ENCODE data around the gene IGSF3.
"Not testable (repeated sequence)": the region's sequence is repeated elsewhere in the genome, so short reads cannot be mapped to it uniquely, and the experiment has no call there.

The IGSF3 gene

DNA sequence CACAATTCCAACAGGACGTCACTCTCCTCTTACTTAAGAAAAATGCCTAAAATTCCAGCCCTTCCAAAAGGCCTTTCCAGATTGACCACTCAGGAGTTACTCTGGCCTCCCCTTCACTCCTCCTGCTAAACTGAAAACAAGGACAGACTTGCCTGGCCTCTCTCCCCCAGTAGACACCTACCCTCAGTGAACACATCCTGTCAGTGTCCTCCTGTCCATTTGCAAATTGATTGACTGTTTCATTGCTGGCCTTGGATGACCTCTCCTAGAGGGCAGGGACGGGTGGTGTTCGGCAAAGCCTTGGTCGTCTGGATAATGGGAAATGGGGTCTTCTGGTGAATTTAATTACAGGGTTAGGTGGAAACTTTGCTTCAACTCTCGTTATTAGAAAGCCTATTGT, 8.9 kb downstream of the IGSF3 start:
- not testable (repeated sequence) for DNase-seq

DNA sequence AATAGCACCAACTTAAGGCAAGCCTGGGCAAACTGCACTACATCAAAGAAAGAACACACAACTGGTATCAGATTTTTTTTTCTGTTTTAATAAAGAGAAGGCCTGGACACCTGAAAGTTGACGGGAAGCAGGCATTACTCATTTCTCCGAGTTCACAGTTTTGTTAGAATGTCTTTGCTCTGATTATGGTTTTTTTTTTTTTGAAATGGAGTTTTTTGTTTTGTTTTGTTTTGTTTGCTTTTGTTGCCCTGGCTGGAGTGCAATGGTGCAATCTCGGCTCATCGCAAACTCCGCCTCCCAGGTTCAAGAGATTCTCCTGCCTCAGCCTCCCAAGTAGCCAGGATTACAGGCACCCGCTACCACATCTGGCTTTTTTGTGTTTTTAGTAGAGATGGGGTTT, 9.7 kb downstream of the IGSF3 start:
- DNase-seq: not testable (repeated sequence)

DNA sequence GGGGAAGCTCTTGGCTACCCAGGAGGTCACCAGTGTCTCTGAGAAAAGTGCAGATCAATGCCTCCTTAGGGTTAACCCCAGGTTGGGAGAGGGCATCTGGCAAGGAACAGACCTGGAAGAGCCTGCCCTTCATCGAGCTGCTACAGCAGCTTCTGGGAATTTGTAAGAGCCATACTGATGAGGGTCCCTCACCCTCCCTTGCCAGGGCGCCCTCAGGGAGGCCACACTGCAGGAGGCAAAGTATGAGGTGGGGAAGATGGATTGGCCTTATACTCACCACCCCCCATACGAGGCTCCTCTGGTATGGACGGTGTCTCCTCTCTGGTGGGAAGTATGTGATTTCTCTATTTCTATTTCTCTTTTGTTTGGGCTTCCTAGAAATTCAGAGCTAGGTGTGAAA, 13.2 kb downstream of the IGSF3 start:
- no peak for DNase-seq

DNA sequence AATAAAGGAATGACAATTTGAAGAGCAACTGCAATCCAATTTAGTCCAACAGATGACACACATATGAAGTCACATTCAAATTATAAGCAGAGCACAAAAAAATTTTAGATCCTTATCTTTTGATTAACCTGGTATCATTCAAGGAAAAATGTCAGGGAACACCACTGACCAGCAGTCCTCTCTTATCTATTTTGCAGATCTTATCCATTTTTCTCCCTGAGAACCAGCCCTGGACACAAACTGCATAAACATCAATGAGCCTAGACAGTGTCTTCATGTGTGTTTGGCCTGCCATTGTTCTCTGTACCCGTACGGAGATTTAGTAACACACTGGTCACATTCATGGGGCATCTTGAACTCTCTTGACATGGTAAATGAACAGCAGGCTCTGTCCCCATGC, 14.9 kb downstream of the IGSF3 start:
- DNase-seq: not testable (repeated sequence)

DNA sequence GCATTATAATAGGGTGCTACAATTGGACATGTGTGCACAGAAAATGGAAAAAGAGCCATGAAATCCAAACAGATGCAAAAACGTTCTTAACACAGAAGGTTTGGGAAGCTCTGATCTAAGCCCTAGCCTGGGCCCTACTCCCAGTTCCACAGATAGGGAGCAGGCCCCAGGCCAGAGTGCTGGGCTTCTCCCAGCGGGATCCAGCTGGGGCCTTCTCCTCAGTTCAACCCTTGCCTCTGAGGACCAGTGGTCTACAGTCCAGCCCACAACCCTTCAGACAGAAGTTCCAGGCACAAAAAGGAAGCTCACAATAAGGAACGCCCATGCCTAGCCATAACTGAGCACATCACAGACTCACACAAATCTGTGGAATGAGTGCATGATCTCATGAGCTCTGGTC, 16.8 kb downstream of the IGSF3 start:
- not testable (repeated sequence) for DNase-seq

DNA sequence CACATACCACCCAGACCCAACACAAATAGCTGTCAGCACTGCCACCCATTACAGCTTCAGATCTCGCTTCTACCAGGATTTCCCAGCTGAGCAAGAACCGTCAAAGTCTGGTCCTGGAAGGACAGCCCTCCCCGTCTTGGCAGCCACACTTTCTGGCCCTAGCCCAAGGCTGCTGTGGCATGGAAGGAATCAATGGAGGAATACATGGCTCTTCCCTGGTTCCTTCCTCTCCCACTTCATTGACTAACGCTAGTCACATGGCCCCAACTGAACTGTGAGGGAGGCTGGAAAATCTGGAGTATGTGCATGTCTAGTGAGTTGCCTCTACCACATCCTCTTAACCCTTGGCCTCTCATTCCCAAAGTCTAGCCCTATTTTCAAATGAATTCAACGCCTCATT, 18.5 kb downstream of the IGSF3 start:
- not testable (repeated sequence) for DNase-seq

DNA sequence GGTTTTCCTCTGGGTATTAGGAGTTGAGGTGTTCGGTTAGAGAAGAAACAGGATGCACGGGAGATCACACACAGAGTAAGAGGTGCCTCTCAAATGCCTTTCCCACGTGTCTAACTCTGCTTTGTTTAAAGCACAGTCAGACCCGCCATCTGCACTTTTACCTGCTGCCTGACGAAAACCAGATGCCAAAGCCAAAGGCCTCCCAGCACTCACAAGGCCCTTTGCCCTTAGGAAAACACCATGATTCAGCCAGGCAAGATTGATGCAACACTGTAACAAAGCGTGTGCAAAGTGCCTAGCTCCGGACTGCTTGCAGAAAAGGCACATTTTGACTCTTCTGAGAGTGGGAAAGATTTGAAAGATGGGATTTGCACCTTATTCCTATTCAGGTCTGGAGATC, 19.2 kb downstream of the IGSF3 start:
- not testable (repeated sequence) for DNase-seq

DNA sequence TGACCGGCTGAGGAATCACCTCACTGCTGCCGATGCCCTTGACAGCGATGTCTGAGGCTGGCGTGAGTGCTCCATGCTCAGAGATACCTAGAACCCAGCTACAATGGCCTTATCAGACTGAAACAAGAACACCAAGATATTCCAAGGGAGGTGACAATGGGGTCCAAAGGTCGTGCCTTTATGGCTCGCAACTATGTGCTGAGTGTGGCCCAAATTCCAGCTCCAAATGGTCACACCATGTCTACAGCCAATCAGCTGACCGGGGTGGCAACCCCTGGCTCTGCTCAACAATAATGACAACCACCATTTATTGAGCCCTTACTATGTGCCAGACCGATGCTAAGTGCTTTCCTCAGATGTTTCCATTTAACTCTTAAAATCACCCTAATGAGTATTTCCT, 20.3 kb downstream of the IGSF3 start:
- DNase-seq: not testable (repeated sequence)

DNA sequence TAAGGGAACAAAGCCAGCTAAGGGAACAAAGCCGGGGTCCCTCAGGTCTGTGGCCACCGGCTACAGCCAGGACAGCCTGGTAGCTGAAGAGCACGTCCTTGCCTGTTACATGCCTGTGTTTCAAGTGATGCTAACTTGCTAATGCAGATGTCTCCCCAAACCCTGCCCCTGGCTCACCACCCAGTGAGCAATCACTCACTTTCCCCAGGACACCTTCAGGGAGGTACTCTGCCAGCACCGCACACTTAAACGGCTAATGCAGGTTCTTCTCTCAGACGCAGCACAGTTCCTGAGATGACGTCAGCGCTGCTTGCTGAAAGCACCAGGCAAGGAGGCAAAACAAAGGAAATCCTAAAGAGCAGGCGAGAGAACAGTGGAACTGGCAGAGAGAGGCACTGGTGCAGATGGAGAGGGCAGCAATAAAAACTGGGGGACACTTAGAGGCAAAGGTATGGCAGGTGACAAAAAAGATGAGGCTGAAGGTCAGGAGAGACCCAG, 20.8 kb downstream of the IGSF3 start:
- not testable (repeated sequence) for DNase-seq

DNA sequence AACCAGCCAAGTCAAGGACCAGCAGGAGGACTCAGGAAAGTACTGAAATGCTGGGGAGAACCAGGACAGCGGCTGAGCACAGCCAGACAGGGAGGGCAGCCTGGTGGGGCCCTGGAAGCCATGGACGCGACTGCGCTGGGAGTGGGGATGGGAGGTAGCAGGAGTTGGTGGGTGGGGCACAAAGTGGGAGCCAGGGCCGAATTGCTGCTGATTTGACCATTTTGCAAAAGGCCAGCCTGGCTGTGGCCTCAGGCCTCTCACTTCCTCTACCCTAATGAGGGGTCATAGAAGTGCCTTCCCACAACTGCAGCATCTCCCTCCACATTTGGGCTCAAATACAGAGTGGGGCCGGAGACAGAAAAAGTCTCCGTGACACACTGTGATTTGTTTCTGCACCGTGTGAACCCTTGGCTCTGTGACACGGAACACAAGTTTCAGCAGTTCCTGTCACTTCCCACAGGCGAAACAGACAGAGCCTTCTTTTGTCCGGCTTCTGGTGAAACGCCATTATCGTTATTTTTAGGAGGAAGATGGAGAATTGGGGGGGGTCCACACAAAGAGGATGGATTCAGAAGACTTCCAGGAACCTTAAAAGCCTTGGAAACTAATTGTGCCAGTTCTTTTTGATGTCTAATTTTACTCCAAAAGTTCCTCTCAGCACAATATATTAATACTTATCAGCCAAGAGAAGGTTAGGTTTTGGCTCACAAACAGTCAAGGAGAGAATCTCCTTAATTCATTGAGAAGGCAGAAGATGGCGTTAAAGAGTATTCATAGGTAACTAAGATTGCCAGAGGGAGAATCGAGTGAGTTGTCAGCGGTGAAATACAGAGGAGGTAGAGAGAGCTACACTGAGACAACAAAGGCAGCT, 21.5 kb downstream of the IGSF3 start:
- DNase-seq: not testable (repeated sequence)

DNA sequence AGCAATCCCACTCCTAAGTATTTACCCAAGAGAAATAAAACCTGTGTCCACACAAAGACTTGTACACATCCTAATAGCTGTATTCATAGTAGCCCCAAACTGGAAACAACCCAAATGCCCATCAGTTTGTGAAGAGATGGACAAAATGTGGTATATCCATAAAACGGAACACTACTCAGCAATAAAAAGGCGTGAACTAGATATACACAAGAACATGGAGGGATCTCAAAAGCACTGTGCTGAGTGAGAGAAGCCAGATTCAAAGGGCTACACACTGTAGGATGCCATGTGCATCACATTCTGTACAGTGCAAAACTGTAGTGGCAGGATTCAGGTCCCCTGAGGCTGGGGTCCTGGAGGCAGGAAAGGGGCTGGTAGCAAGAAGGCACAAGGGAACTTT, 22.5 kb downstream of the IGSF3 start:
- not testable (repeated sequence) for DNase-seq

DNA sequence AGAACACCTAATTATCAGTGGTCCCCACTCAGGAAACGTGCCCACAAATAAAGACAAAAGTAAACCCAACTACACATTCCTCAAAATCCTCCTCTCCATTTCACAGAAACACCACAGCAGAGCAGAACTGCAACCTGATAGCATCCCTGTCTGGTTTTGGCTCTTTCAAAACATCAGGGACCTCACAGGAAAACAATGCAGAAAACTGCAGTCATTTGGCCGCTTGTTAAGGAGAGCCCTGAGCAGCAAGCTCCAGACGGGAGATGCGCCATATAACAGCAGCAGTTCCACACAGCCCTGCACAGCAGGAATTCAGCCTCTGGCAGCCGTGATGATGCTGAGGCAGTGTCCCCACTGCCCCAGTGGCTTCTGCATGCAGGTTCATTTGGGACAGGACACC, 23.4 kb downstream of the IGSF3 start:
- not testable (repeated sequence) for DNase-seq

DNA sequence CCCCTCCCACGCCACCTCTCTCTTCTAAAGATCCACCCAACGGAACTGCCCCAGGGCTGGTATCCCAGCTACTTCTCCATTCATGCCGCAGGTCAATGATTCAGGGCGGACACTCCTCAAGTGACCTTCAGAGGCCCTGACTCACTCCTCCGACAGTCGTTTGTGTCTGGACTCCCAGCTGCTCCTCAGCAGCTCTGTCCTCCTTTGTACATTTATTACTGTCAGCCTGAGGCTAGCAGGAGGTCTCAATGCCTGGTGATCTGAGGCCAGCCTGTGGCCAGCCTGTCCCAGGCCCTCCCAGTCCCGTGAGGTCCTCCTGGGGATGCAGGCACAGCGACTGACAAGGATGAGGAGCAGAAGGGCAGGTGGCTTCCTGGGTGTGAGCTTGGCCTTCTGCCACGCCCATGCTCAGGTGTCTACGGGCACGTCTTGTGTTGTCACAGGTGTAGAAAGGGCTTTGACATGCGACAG, 24.2 kb downstream of the IGSF3 start:
- DNase-seq: not testable (repeated sequence)

DNA sequence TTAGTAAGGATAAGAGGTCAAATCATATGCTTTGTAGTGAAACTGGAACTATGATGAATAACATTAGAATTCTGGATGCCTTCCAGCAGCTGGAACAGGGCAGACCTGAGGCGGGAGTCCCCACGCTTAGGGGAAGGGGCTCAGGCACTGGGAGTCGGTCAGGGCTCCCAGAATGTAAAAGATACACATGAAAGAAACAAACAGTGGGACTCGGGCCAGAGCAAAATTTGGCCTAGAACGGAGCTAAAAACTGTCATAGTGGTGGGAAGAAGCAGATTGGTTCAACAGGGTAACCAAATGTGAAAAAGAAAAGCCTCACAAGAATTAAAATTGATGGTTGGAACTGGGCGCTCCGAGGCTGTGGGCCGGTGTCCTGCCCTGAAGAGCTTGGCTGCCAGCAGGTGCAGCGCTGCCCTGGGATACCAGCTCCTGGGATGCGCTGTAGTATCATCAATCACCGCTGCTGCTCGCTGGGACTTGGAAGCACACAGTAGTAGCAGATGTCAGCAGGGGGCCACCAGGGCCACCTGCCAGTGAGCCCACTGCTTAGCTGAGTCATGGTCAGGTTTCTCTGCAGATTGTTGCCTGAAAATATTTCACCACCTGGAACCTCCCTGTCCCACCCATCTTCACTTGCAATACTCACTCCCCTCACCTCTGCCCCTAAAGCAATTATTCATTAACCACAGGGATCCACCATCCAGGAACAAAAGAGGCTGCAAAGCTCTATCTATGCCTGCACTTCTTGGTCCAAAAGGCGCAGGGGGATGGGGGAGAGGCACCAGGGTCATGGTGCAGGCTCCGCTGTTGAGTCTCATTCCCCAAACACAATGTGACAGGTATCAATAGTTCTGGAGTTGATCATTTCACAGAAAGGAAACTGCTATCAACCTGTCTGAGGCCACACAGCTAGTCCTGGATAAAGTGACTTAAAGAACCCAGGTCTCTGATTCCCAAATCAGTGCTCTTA, 24.9 kb downstream of the IGSF3 start:
- not testable (repeated sequence) for DNase-seq

DNA sequence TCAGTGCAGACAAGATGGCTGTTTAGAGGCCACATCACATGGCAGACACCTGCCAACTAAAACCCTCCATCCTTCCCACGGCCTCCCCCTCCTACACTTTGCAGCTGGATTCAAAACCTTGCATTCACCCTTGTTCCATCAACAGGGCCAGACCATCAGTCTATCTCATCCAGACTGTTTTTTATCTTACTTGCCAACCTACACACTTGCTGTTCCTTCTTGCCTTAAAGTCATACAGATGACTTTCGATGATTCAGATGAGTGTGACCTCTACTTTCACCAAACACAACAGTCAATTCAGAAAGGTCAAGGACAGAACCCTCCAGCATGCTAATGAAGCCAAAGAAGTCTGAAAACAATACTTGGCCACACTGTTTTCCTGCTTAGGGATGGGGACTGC, 29.9 kb downstream of the IGSF3 start:
- DNase-seq: not testable (repeated sequence)

DNA sequence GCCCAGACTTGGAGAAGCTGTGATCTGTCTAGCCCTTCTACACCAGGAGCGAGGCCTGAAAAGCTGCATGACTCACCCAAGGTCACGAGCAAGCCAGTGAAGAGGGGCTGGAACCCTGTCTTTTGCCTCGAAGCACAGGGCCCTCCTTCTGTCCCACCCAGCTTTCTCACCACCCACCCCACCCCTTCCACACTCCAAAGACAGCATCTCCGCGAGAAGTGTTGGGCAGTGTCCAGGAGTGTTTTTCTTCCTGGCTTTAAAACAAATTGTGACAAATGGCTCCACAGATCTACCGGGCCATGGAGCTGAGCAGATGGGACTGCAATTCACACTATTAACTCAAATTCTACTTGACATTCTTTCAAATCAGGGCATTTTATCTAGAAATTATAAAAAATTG, 30.9 kb downstream of the IGSF3 start:
- not testable (repeated sequence) for DNase-seq

DNA sequence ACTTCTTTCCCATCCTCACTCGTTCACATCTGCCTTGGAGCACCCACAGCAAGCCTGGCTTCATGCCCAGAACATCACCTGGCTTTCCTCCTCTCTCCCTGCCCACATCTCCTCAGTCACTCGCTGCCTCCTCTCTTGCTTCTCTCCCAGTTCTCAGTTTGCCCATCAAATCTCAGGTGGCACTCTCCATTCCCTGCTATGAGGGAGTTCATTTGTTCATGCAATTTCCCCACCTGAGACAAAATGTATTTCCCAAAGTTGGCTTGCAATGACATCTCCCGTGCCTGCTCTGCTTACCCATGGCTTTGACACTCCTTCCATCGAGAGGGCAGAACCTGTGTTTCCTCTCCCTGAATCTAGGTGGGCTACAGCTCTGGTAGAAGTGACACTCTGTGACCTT, 33.1 kb downstream of the IGSF3 start:
- not testable (repeated sequence) for DNase-seq

DNA sequence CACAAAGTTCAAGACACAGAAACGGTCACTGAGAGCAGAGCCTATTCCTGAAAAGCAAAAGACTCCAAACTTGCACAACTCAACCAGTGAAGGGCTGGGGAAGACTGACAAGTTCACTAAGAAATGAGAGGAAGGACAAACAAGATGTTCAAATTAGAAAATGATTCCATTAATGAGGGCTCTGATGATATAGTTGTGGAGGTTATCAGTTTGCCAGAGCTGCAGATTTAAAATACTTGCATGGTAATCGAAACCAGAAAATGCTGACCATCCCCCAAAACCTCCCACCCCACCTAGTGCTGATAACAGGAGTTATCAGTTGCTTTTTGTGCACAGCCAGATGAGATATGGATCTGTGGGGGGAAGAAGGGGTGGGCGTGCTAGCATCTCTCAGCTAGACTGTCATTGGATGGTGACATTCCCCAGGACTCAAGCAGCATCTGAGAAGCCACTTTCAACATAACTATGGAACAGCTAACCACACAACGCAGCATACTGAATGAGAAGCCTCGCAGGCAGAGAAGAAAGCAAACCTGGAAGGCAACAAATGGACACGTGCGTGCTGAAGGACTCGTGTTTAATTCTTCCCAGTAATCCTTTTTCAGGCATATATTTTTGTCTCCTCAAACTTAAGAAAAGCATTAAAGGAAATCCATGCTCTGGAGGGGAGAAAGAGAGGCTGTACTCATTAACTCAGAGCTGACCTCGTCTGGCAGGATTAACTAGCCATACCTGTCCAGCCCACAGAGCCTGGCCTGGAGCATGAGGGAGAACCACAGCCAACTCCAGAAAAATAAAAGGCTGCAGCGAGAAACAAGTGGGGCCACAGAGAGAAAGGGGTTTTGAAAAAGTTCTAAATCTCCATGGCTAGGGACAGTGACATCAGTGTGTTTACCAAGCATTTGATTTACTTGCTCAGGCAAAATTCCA, 35.3 kb downstream of the IGSF3 start:
- not testable (repeated sequence) for DNase-seq

DNA sequence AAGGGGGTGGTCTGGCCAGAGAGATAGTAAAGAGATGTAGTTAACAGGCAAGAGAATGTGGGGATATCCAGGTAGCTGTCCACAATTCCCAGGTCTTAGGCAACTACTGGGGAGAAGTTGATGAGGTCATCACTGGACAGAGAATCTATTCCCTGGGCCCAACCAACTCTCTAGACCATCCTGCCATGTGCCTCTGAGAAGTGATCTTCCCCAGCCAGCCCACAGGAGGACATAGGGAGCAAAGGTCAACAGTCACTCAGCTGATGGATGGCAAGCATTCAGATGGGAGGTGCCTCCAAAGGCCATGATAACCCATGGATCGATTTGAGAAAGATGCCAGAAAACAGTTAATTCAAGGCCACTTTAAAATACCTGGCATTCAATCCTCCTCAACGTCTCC, 36.0 kb downstream of the IGSF3 start:
- DNase-seq: not testable (repeated sequence)

DNA sequence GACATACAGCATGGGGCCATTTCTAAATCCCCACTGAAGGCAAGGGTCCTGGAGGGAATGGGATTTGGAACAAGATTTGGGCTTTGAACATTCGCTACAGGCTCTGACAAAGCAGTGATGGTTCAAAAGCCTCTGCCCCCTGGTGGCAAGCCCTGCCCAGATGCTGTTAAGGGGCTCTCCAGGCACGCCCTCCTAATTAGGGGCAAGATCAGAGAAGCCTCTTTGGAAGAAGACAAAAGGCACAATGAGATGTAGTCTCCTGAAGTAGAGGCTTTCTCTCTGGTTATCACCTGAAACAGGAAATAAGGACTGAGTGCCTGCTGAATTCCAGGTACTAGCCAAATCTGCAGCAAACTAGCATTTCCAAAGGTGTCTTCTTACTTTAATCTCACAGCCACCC, 37.5 kb downstream of the IGSF3 start:
- DNase-seq: not testable (repeated sequence)

DNA sequence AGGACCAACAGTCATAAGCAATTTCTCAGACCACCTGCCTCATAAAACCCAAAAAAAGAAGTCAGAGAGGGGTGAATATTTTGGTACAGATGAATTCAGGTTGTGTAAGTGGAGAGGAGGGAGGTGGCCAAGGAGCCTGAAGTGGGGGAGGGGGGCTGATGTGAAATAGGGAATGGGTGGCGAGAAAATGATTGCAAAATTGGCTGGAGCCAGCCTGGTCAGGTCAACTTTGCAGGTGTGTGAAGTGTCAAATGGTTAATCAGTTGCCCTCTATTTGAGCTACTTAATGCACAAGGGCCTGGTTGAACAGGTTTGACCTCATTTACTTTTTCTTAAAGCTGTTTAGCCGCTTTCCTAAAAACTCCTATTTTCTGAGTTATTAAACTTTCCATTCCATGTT, 38.1 kb downstream of the IGSF3 start:
- not testable (repeated sequence) for DNase-seq

DNA sequence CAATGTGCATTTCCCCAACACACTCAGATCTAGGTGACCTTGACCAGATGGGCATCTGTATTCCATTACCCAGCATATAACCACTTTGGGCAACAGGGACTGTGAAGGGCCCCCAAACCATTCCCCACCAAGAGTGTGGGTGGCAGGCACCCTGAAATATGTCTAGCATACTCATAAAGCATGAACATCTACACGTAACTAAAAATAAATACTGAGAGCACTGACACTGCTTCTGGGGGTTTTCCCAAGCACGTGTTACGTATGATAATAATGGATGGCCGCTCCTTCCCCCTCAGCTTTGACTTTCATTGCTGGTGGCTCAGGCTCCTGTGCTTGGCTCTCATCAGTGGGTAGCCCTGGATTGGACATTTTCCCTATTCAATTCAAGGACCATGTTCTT, 39.1 kb downstream of the IGSF3 start:
- no peak for DNase-seq
